Measurements from ENCODE around the gene FETUB.
A peak's percentile ranks its signal among the peaks of the same experiment; 100 is the strongest.

Gene FETUB

DNA sequence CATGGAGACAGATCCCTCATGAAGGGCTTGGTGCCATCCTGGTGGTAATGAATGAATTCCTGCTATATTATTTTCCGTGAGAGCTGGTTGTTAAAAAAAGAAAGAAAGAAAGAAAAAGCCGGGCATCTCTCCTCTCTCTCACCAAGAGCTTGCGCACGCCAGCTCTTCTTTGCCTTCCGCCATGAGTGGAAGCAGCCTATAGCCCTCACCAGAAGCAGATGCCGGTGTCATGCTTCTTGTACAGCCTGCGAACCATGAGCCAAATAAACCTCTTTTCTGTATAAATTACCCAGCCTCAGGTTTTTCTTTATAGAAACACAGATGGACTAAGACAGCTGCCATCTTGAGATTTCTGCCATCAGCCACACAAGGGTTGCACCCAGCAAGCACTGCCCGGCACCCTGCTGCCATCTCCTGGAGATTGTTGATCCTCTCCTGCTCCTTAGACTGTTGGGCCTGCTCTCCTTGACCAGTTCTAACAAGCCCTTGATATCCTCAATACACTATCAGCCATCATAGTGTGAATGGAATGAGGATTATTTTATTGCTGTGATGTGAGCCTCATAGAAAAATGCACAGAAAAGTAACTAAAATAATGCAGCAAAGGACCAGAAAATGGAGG, 30.8 kb upstream of the FETUB start:
- TF ChIP-seq, protein P1, sequence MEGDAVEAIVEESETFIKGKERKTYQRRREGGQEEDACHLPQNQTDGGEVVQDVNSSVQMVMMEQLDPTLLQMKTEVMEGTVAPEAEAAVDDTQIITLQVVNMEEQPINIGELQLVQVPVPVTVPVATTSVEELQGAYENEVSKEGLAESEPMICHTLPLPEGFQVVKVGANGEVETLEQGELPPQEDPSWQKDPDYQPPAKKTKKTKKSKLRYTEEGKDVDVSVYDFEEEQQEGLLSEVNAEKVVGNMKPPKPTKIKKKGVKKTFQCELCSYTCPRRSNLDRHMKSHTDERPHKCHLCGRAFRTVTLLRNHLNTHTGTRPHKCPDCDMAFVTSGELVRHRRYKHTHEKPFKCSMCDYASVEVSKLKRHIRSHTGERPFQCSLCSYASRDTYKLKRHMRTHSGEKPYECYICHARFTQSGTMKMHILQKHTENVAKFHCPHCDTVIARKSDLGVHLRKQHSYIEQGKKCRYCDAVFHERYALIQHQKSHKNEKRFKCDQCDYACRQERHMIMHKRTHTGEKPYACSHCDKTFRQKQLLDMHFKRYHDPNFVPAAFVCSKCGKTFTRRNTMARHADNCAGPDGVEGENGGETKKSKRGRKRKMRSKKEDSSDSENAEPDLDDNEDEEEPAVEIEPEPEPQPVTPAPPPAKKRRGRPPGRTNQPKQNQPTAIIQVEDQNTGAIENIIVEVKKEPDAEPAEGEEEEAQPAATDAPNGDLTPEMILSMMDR (IDR thresholded peaks at IDR 0.05; ENCODE audit: low read depth, low read length): peak; percentile 52
- Histone ChIP-seq H3K4me3 (ENCODE audit: low read depth, low read length) (no peak overlapping the region), H3K27me3 (ENCODE audit: insufficient read depth, low read depth, severe bottlenecking) (peaks cover 5% of the 10 kb centered on the region), H3K9me3 (ENCODE audit: severe bottlenecking) (no peaks in the 10 kb centered on the region), H3K27ac (no peak overlapping the region), H3K36me3 (no peaks in the 10 kb centered on the region)
- peak; percentile 43 for DNase-seq

DNA sequence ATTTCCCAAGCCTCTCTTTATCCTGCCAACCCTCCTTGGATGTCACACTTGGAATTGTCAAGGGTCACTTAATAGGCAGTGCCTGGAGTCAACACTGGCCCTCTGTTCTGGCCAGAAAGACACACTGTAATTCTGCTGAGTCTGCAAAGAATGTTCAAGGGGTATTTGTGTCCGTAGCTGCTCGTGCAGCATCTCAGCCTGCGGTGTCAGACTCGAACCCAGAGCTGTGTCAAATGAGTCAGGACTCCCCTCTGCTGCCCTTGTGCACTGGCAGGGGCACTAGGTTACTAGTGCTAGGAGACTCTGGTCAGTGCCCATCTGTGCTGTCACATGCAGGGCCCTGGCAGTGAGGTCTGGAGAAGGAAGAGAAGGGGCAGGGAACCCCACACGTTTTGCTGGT, 28.1 kb upstream of the FETUB start:
- DNase-seq: no peak
- Histone ChIP-seq H3K9me3 (ENCODE audit: severe bottlenecking) (no peaks in the 10 kb centered on the region), H3K27ac (no peak overlapping the region), H3K4me3 (ENCODE audit: low read depth, low read length) (no peak overlapping the region), H3K27me3 (ENCODE audit: insufficient read depth, low read depth, severe bottlenecking) (peaks cover 8% of the 10 kb centered on the region), H3K36me3 (no peaks in the 10 kb centered on the region)
- TF ChIP-seq, protein P1 (IDR thresholded peaks at IDR 0.05; ENCODE audit: low read depth, low read length): no peak

DNA sequence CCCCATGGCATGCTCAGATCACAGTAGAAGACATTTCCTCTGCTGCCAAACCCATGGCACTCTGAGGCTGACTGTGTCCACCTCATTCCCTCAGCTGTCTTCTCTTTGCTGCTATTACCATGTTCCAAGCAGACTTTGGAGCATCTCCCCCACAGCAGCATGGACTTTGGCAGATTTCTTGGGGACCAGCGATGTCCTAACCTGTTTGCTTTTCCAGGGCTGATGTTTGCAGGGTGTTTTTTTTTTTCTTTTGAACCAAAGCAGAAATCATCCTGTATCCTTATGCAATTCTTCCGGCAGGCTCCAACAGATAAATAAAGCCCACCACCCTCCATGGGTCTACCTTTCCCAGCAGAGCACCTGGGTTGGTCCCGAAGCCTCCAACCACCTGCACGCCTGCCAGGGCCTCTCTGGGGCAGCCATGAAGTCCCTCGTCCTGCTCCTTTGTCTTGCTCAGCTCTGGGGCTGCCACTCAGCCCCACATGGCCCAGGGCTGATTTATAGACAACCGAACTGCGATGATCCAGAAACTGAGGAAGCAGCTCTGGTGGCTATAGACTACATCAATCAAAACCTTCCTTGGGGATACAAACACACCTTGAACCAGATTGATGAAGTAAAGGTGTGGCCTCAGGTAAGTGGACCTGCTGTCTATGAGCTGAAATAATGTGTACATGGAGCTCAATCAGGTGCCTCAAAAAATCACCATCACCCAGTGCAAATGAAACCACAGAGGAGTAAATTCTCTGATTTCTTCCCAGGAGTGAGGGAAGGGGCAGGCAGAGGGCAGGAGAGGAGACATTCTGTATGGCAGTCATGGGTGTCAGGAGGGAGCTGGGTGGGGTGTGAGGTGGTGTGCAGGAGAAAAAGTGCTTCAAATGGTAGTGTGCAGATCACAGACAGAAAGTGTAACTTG, 27.2 kb upstream of the FETUB start, which contains the start of gene AHSG:
Gene AHSG (plus strand): TSS at position 340 of the 916 bp plus-strand sequence. CDS start 82 bp downstream, at position 422.
- peaks cover 12% of the 10 kb centered on the region for H3K27me3 ChIP-seq (ENCODE audit: insufficient read depth, low read depth, severe bottlenecking)
- TF ChIP-seq, protein P1 (IDR thresholded peaks at IDR 0.05; ENCODE audit: low read depth, low read length): no peak
- no peak within 1 kb of the TSS for H3K4me3 ChIP-seq (ENCODE audit: low read depth, low read length)
- no peaks in the 10 kb centered on the region for H3K36me3 ChIP-seq
- no peak within 1 kb of the TSS for H3K27ac ChIP-seq
- no peaks in the 10 kb centered on the region for H3K9me3 ChIP-seq (ENCODE audit: severe bottlenecking)
- DNase-seq: no peak

DNA sequence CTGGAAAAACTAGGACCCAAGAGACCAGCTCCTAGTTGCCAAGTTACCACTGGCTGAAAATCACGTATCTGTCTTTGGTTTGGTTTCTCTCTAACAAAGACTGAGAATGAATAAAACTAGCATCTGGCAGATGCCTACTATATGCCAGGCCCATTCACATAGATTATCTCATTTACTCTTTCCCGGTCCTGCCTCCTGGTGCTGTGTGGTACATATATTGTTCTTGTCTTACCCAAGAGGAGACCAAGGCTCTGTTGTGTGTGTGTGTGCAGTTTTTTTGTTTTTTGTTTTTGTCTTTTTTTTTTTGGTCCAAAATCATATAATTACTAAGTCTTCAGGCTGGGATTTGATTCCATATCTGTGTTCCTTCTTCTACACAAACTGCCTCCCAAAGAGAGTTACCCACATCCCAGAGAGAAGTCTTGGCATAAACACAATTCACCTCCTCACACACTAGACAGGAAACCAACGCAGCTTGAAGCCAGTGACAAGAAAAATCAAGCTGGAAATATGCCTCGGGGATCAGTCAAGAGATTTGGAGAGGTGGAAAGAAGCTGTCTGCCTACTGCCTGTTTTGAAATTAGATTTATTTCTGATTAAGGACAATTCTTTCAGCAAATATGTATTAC, 26.4 kb upstream of the FETUB start:
- Histone ChIP-seq H3K9me3 (ENCODE audit: severe bottlenecking) (no peaks in the 10 kb centered on the region), H3K27me3 (ENCODE audit: insufficient read depth, low read depth, severe bottlenecking) (peaks cover 12% of the 10 kb centered on the region), H3K27ac (no peak overlapping the region), H3K4me3 (ENCODE audit: low read depth, low read length) (no peak overlapping the region), H3K36me3 (no peaks in the 10 kb centered on the region)
- DNase-seq: no peak
- TF ChIP-seq, protein P1 (IDR thresholded peaks at IDR 0.05; ENCODE audit: low read depth, low read length): no peak

DNA sequence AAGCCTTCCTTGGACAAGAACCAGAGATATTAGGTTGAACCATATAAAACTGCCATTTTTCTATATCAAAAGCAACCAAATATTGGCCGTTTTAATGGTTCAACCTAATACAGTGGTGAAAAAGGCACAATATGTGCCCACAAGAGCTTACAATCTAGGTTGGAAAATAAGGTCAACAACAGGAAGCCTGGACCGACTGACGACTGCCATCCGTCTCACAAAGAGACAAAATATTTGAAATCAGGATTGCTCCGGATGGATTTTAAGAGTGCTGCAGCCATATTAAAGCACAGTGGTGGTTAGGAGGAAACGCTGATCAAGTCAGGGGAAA, 26.0 kb upstream of the FETUB start:
- H3K36me3 ChIP-seq: no peaks in the 10 kb centered on the region
- DNase-seq: no peak
- H3K9me3 ChIP-seq (ENCODE audit: severe bottlenecking): no peaks in the 10 kb centered on the region
- H3K27ac ChIP-seq: no peak overlapping the region
- peaks cover 12% of the 10 kb centered on the region for H3K27me3 ChIP-seq (ENCODE audit: insufficient read depth, low read depth, severe bottlenecking)
- H3K4me3 ChIP-seq (ENCODE audit: low read depth, low read length): no peak overlapping the region
- TF ChIP-seq, protein P1 (IDR thresholded peaks at IDR 0.05; ENCODE audit: low read depth, low read length): no peak

Data from WERI-Rb-1 (cell line).